GM19324 (cell line): ENCODE measurements around the gene PPARGC1A.

Source experiments
- ATAC-seq: cut with Tn5 transposase; IDR thresholded peaks from one replicate; pipeline ENCODE4 v1.9.1; 2021; ENCODE audit warnings: mild to moderate bottlenecking, moderate library complexity; ENCODE audit not compliant: unreplicated experiment, low FRiP score

Gene PPARGC1A

DNA sequence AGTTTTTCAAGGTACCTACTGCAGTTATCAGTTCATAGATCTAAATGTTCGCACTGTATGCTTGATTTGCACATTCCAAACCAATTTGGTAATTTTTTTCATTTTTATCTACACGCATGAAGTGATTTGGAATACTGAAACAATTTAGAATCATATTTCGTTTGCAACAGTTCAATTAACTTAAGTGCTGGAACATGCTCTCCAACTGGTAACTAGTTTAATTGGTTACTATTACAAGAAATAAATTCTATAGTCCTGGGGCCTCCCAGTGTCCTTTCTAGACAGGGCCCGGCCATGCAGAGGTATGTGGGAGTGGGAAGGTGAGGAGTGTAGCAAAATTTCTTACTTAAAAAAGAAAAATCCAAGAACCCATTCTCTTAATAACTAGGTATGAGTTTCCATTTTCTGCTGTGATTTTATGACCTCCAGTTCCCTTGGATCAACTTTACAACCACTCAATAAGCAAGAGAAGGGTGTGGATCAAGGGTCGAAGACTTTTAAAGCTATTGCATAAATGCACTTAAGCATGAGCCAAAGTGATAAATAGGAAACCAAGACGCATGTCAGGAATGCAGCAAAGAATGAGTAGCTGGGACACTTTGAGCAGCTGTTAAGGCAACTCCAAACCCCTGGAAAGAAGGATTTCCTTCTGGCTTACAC lies 106.9 kb downstream of the PPARGC1A start:
- ATAC-seq, result no peak

- no peak for ATAC-seq
Measured at GRCh38 chr4:23779839-23780238, 110.0 kb downstream of the PPARGC1A start.

DNA sequence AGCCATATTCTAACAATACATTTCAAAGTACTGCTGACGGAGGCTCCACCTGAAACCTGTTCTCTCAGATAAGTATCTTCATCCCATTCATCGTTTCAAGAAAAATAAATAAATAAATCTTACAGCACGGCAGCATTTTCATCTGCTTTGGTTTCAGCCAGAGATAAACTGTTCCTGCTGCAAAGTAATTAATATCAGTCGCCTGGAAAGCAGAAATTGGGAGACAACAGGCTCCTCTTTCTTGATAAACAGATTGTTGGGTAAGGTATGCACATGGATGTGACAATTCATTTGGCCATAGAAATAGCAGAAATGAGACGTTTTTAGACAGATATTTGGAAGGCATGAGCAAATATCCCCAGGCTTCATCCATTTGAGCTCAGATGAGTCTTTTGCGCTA lies 110.4 kb downstream of the PPARGC1A start:
- ATAC-seq, result no peak

DNA sequence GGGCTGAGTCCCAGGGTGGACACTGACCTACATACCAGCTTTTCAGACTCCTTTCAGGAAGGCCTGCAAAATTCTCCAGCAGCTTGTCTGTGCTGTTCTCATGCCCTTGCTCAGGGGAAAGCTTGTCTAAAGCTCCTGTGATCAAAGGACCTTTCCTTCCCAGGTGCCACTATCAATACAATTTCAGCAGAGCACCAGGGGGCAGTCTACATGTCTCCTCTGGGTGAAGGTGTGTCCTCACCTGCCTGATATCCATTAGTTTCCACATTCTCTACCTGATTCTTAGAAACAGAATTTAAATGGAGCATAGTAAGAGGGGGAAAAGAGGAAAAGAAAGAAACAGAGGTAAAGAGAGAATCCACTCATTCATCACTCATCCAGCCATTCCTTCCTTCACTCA lies 114.2 kb downstream of the PPARGC1A start:
- ATAC-seq, result no peak

GRCh38 chr4:23774909-23775308 lies 114.9 kb downstream of the PPARGC1A start:
- no peak for ATAC-seq

GRCh38 chr4:23773884-23774636 lies 115.8 kb downstream of the PPARGC1A start:
- no peak for ATAC-seq

DNA sequence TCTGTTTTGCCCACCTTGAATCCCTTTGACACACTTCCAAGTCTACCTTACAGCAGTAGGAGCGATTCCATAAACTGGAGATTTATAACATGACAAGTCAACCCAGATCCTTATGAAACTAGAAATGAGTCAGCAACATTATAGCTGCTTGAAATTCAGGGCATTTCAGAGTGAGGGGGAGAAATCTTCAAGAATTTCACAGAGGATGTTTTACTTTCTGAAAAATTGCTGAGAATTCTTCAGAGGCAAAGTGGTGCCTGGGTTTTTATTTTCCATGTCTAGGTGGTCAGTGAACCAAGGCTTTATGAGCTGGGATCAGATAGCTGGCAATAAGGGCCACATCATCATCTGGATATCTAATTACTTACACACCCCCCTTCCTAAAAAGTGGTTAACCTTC lies 119.8 kb downstream of the PPARGC1A start:
- no peak for ATAC-seq

GRCh38 chr4:23769406-23769805 lies 120.4 kb downstream of the PPARGC1A start:
- ATAC-seq, result no peak

DNA sequence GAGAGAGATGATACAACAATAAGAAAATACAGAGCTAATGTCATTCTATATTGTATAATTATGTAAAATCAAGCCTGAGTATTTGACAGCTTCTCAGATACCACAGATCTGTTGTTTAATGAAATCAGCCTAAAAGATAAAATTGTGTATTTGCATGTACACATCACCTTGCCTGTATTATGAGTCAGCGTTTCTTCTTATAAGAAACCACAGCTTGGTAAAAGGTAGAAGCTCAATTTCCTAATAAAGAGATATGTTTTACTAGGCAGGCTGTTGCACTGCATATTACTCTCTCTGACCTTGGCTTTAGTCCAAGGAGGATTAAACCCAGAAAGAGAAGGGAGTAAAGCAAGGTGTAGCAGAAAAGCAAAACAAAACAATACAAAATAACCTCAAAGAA lies 121.3 kb downstream of the PPARGC1A start:
- no peak for ATAC-seq

DNA sequence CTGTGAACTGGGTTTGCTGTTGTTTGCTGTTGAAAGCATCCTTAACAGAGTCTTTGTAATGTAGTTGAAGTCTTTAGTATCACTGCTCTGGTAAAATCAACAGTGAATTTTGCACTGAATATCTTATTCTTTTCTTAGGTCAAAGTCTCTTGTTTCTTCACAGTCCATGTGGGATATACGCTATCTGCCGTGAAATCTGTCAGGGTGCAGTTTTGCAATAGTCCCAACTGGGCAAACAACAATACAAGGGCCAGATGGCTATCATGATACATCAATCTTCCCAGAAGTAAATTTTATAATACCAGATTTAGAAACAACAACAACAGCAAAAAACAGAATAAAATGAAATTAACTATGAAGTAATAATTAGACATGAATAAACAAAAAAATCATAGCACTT lies 123.5 kb downstream of the PPARGC1A start:
- no peak for ATAC-seq

GRCh38 chr4:23763559-23763958 lies 126.3 kb downstream of the PPARGC1A start:
- no peak for ATAC-seq

DNA sequence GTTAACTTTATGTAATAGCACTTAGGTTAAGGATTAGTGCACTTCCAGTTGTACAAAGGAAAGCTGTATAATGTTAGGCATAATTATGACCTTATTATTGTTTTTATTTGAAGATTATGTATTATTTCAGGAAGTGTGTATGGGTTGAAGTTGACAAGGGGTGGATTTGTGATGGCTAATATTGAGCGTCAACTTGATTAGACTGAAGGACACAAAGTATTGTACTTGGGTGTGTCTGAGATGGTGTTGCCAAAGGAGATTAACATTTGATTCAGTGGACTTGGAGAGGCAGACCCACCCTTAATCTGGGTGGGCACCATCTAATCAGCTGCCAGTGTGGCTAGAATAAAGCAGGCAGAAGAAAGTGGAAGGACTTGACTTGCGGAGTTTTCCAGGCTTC lies 127.3 kb downstream of the PPARGC1A start:
- no peak for ATAC-seq

DNA sequence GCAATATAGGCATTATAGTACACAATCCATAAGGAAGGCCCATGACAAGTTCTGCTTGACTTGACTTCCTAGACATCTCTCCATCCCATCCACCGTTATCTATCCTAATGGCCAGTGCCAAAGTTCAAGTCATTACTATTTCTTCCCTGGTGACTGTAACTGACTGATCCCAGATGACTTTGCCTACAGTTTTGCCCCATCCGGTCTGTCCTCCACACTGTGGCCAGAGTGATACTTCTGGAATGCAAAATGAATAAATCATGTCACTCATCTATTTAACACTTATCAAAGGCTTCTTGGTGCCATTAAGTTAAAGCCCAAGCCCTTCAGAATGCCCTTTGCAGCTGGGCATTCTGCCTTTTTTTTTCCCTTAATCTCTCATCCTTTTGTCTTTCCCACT lies 130.8 kb downstream of the PPARGC1A start:
- ATAC-seq, result no peak

DNA sequence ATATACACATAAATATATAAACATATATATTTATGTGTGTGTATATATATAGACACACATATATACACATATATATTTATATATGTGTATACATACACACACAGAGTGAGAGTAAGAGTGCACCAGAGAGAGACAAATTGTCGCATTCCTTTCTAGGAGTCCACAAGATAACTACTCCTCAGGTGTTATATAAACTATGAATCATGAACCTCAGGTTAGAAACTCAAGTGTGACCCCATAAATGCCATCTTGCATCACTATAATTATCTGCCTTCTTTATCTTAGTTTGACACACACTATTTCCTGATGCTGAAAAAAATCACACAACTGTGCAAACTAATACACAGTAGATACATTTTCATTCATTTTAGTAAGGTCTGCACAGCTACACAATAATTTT lies 135.2 kb downstream of the PPARGC1A start:
- no peak for ATAC-seq

DNA sequence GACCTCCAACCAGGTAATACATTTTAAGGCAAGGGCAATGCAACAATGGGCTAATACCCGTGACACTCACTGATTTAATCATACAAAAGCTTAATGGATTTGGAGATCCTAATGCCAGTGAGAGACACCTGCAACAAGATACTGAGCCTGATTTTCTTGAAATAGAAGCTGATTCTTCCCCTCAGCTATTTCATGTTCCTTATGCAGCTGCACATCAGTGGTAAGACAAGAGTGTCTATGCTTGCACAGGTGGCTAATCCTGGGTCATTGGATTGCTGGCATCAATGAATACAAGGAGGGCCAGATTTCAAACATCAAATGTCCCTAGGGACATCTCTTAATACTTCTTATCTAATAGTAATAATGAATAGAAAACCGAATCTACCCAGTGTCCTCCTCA lies 139.7 kb downstream of the PPARGC1A start:
- no peak for ATAC-seq

DNA sequence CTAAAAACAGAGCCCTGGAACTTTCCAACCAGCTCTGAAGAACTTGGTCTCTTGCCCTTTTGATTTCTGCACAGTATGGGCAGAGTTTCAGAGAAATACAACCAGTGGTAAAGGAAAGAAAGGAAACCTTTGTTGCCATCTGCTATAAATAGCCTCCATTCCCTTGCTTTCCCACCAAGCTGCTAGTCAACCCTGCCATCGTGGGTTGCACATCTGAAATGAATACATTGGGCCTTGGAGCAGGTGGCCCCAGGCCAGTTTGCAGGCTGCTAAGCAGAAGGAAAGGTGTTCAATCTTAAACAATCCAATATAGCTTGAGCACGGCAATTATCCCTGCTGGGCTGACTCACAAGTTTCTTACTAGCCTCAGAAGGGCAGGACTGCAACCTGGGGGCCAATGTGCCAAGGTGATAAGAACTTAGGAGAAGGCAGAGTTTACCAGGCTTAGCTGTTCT lies 142.5 kb downstream of the PPARGC1A start:
- ATAC-seq, result no peak

GRCh38 chr4:23746672-23747071 lies 143.2 kb downstream of the PPARGC1A start:
- no peak for ATAC-seq

- no peak for ATAC-seq
Measured at GRCh38 chr4:23746027-23746426, 143.8 kb downstream of the PPARGC1A start.

- no peak for ATAC-seq
Measured at GRCh38 chr4:23745377-23745776, 144.5 kb downstream of the PPARGC1A start.
